ENCODE results near the gene COL6A3.

The COL6A3 gene

GRCh38 chr2:237435844-237436587, 22.1 kb upstream of the COL6A3 start:
- H3K4me3 Mint-ChIP-seq = peak overlapping the region in 1 of 2 donors; percentile 18
- no peak for DNase-seq
- H3K36me3 Mint-ChIP-seq (ENCODE audit: insufficient read depth) = no peaks in the 10 kb centered on the region
- H3K27me3 Mint-ChIP-seq = no peaks in the 10 kb centered on the region
- no peak for ATAC-seq (replicated peaks)
- H3K27ac Mint-ChIP-seq = peak overlapping the region in 1 of 2 donors; percentile 87
- H3K4me1 Mint-ChIP-seq (ENCODE audit: low read depth in 2 of 2) = peaks cover 42 to 52% of the 10 kb centered on the region in 2 donors
- no peaks in the 10 kb centered on the region for H3K9me3 Mint-ChIP-seq

- ATAC-seq (replicated peaks) (peak; percentile 76), DNase-seq (peak; percentile 52 to 65 (median 54))
- Mint-ChIP-seq H3K27ac (peak overlapping the region; percentile 87 to 88), H3K9me3 (no peaks in the 10 kb centered on the region), H3K4me3 (peak overlapping the region; percentile 66 to 77), H3K4me1 (ENCODE audit: low read depth in 2 of 2) (peaks cover 46 to 56% of the 10 kb centered on the region in 2 donors), H3K36me3 (ENCODE audit: insufficient read depth) (no peaks in the 10 kb centered on the region), H3K27me3 (no peaks in the 10 kb centered on the region)
Observed at GRCh38 chr2:237434866-237435311, 20.9 kb upstream of the COL6A3 start.

DNA sequence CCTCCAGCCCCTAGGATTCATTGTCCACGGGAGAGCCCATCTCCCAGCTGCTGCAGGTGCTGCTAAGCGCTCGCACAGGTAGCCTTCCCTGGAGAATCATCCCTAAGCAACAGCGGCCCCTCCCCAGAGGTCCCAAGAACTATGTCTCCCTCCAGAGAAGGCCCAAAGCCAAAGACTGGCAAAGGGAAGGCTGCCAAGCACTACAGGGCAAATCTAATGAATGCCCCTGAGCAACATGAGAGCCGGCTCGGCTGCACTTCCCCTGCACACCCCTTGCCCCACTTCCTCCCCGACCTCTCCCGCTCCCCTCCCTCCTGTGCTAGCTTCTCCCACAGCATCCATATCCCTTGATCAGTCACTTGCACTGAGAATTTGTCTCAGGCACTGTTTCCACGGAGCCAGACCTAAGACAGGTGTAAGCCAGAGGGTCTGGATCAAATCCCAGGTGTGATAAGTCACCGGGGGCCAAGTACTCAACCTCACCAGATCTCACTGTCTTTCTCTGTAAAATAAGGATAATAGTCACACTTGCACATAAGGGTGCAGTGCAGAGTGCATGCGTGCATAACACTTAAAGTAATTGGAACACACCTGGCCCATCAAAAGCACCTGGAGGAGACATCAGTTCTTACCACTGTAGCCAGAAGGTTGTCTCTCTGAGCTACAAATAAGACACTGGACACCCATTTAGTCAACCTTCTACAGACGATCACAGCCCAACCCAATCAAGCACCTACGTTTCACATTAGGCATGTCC, 20.1 kb upstream of the COL6A3 start:
- Mint-ChIP-seq H3K4me3 (peak overlapping the region; percentile 66 to 77), H3K27me3 (no peaks in the 10 kb centered on the region), H3K9me3 (no peaks in the 10 kb centered on the region), H3K27ac (peak overlapping the region; percentile 87 to 88), H3K36me3 (ENCODE audit: insufficient read depth) (no peaks in the 10 kb centered on the region), H3K4me1 (ENCODE audit: low read depth in 2 of 2) (peaks cover 52 to 63% of the 10 kb centered on the region in 2 donors)
- no peak for DNase-seq
- no peak for ATAC-seq (replicated peaks)

DNA sequence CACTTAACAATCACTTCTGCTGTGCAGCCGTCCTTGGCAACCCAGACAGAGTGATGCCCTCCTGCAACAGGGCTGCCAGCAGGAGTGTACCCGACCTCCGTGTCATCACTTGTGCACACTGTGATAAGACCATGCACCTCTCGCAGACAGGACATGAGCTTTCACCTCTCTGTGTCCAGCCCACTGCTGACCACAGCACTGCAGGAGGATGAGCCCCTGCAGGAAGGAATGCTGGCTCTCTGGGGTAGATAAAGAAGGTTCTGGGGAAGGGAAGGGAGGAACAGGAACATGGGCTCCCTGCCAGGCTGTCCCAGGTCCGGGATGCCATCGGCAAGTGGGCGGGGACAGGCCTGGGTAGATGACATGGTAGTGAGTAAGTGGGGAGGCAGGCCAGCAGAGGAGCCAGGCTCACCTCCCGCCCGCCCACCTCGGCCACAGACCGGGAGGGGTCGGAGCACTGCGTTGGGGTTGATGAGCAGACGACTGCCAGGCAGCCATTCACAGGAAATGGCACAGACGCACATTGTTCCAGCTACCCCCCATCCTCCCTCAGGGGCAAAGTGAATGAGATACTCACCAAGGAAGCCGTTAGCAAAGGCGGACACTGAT, 18.6 kb upstream of the COL6A3 start:
- peak overlapping the region; percentile 70 to 88 for H3K27ac Mint-ChIP-seq
- peak; percentile 59 to 73 (median 65) for DNase-seq
- no peaks in the 10 kb centered on the region for H3K9me3 Mint-ChIP-seq
- no peaks in the 10 kb centered on the region for H3K36me3 Mint-ChIP-seq (ENCODE audit: insufficient read depth)
- H3K4me1 Mint-ChIP-seq (ENCODE audit: low read depth in 2 of 2) = peaks cover 65 to 71% of the 10 kb centered on the region in 2 donors
- ATAC-seq (replicated peaks) = peak; percentile 79
- H3K27me3 Mint-ChIP-seq = no peaks in the 10 kb centered on the region
- peak overlapping the region; percentile 66 to 77 for H3K4me3 Mint-ChIP-seq

DNA sequence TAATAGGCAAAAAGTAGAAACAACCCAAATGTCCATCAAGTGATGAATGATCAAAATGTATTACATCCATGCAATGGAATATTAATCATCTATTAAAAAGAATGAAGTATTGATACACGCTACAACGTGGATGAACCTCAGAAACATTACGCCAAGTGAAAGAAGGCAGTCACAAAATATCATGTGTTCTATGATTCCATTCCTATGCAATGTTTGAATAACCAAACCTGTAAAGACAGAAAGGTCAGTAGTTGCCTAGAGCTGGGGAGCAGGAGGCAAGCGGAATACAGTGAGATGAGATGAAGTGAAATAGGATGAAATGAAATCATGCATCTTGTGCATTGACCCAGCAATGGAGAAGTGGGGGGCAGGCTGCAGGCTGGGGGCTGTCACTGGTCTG, 17.9 kb upstream of the COL6A3 start:
- peak overlapping the region; percentile 66 to 77 for H3K4me3 Mint-ChIP-seq
- peaks cover 65 to 71% of the 10 kb centered on the region in 2 donors for H3K4me1 Mint-ChIP-seq (ENCODE audit: low read depth in 2 of 2)
- H3K27ac Mint-ChIP-seq = peak overlapping the region; percentile 70 to 88
- DNase-seq (no peak), ATAC-seq (replicated peaks) (no peak)
- H3K27me3 Mint-ChIP-seq = no peaks in the 10 kb centered on the region
- no peaks in the 10 kb centered on the region for H3K36me3 Mint-ChIP-seq (ENCODE audit: insufficient read depth)
- no peaks in the 10 kb centered on the region for H3K9me3 Mint-ChIP-seq

GRCh38 chr2:237431372-237431771, 17.4 kb upstream of the COL6A3 start:
- H3K4me3 Mint-ChIP-seq = peak overlapping the region; percentile 66 to 77
- H3K9me3 Mint-ChIP-seq = no peaks in the 10 kb centered on the region
- H3K27me3 Mint-ChIP-seq = no peaks in the 10 kb centered on the region
- DNase-seq = no peak
- H3K36me3 Mint-ChIP-seq (ENCODE audit: insufficient read depth) = no peaks in the 10 kb centered on the region
- no peak for ATAC-seq (replicated peaks)
- peak overlapping the region; percentile 70 to 88 for H3K27ac Mint-ChIP-seq
- H3K4me1 Mint-ChIP-seq (ENCODE audit: low read depth in 2 of 2) = peaks cover 65 to 71% of the 10 kb centered on the region in 2 donors

GRCh38 chr2:237430861-237431260, 16.9 kb upstream of the COL6A3 start:
- no peak overlapping the region for H3K4me3 Mint-ChIP-seq
- no peak overlapping the region for H3K27ac Mint-ChIP-seq
- DNase-seq = no peak
- peaks cover 61 to 66% of the 10 kb centered on the region in 2 donors for H3K4me1 Mint-ChIP-seq (ENCODE audit: low read depth in 2 of 2)
- no peaks in the 10 kb centered on the region for H3K9me3 Mint-ChIP-seq
- no peak for ATAC-seq (replicated peaks)
- no peaks in the 10 kb centered on the region for H3K27me3 Mint-ChIP-seq
- no peaks in the 10 kb centered on the region for H3K36me3 Mint-ChIP-seq (ENCODE audit: insufficient read depth)

GRCh38 chr2:237429753-237430152, 15.8 kb upstream of the COL6A3 start:
- H3K4me1 Mint-ChIP-seq (ENCODE audit: low read depth in 2 of 2) = peaks cover 54 to 55% of the 10 kb centered on the region in 2 donors
- H3K27ac Mint-ChIP-seq = no peak overlapping the region
- H3K9me3 Mint-ChIP-seq = no peaks in the 10 kb centered on the region
- H3K4me3 Mint-ChIP-seq = peak overlapping the region in 1 of 2 donors; percentile 43
- no peak for ATAC-seq (replicated peaks)
- H3K27me3 Mint-ChIP-seq = no peaks in the 10 kb centered on the region
- DNase-seq = no peak
- no peaks in the 10 kb centered on the region for H3K36me3 Mint-ChIP-seq (ENCODE audit: insufficient read depth)

GRCh38 chr2:237427769-237428506, 14.0 kb upstream of the COL6A3 start:
- ATAC-seq (replicated peaks) (peak; percentile 35), DNase-seq (no peak)
- Mint-ChIP-seq H3K4me1 (ENCODE audit: low read depth in 2 of 2) (peaks cover 36 to 39% of the 10 kb centered on the region in 2 donors), H3K27ac (peak overlapping the region in 1 of 2 donors; percentile 10), H3K36me3 (ENCODE audit: insufficient read depth) (no peaks in the 10 kb centered on the region), H3K27me3 (no peaks in the 10 kb centered on the region), H3K9me3 (no peaks in the 10 kb centered on the region), H3K4me3 (no peak overlapping the region)

DNA sequence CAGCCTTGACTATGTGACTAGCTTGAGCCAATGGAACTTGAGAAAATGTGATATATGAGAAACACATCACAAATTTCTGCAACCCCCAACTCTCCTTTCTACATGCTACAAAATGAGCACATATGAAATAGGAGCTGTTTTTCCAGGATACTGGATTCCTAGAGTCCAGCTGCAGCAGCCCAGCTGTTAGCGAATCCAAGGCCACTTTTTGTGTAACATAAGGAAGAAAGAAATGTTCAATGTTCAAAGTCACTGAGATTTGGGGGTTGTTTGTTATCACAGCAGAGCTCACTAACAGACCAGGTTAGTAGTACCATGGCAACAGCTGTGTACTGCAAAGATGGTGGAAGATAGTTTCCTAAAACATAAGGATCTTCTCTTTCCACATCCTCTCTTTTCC, 12.6 kb upstream of the COL6A3 start:
- Mint-ChIP-seq H3K9me3 (no peaks in the 10 kb centered on the region), H3K27ac (peak overlapping the region in 1 of 2 donors; percentile 69), H3K4me3 (no peak overlapping the region), H3K4me1 (ENCODE audit: low read depth in 2 of 2) (peaks cover 28 to 29% of the 10 kb centered on the region in 2 donors), H3K27me3 (peaks cover 0 to 9% of the 10 kb centered on the region in 2 donors), H3K36me3 (ENCODE audit: insufficient read depth) (no peaks in the 10 kb centered on the region)
- ATAC-seq (replicated peaks) (no peak), DNase-seq (no peak)

DNA sequence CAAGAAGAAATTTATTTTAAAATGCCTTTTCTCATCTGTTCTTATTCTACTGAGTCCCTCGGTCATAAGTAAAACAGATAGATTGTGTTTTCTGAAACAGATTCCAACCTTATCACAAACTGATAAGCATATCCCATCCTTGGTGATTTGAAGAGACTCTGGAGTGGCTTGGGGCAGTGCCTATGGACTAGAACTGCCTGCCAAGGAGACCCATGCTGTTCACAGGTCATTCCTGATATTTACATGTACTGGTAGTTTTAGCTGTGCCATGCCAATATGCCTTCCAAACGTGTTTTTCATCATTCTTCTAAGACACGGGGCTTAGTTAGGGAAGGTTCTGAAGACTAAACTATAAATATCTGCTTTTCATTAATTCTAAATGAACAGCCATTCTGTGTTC, 11.4 kb upstream of the COL6A3 start:
- H3K4me3 Mint-ChIP-seq = no peak overlapping the region
- H3K36me3 Mint-ChIP-seq (ENCODE audit: insufficient read depth) = no peaks in the 10 kb centered on the region
- DNase-seq (no peak), ATAC-seq (replicated peaks) (no peak)
- no peak overlapping the region for H3K27ac Mint-ChIP-seq
- peaks cover 0 to 11% of the 10 kb centered on the region in 2 donors for H3K27me3 Mint-ChIP-seq
- no peaks in the 10 kb centered on the region for H3K9me3 Mint-ChIP-seq
- peaks cover 29 to 32% of the 10 kb centered on the region in 2 donors for H3K4me1 Mint-ChIP-seq (ENCODE audit: low read depth in 2 of 2)

GRCh38 chr2:237424544-237424943, 10.6 kb upstream of the COL6A3 start:
- H3K27me3 Mint-ChIP-seq = peaks cover 3 to 12% of the 10 kb centered on the region in 2 donors
- H3K9me3 Mint-ChIP-seq = no peaks in the 10 kb centered on the region
- peaks cover 21 to 25% of the 10 kb centered on the region in 2 donors for H3K4me1 Mint-ChIP-seq (ENCODE audit: low read depth in 2 of 2)
- H3K4me3 Mint-ChIP-seq = no peak overlapping the region
- ATAC-seq (replicated peaks) (no peak), DNase-seq (no peak)
- no peak overlapping the region for H3K27ac Mint-ChIP-seq
- H3K36me3 Mint-ChIP-seq (ENCODE audit: insufficient read depth) = no peaks in the 10 kb centered on the region

DNA sequence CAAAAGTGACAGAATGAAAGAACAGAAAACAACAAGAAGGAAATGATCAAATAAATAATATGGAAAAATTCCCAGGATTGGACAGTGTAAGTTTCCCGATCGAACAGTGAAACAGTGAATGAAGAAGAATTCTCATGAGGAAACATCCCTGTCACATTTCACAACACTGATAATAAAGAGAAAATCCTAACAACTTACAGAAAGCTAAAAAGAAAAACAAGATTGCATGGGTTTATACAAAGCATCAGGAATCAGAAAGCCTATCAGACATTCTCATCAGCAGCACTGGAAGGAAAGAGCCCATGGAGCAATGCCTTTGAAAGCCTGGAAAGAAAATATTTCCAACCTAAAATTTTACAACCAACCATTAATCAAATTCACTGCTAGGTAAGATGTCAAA, 9.9 kb upstream of the COL6A3 start:
- H3K27ac Mint-ChIP-seq = no peak overlapping the region

More for the DNA sequence above, 9.9 kb upstream of the COL6A3 start:
- Mint-ChIP-seq H3K27me3 (peaks cover 7 to 18% of the 10 kb centered on the region in 2 donors), H3K4me1 (ENCODE audit: low read depth in 2 of 2) (peaks cover 16 to 20% of the 10 kb centered on the region in 2 donors), H3K9me3 (no peaks in the 10 kb centered on the region), H3K36me3 (ENCODE audit: insufficient read depth) (no peaks in the 10 kb centered on the region), H3K4me3 (no peak overlapping the region)
- DNase-seq (no peak), ATAC-seq (replicated peaks) (no peak)
